NCI-H2227 (cell line): Measurements from ENCODE around the gene IPPK.
A peak's percentile ranks its signal among the peaks of the same experiment; 100 is the strongest.
"Not testable (repeated sequence)": the region's sequence is repeated elsewhere in the genome, so short reads cannot be mapped to it uniquely, and the experiment has no call there.

Experiments used
- DNase-seq: peaks from one replicate; lab custom pipeline; 2025; ENCODE audit not compliant: unreplicated experiment; lab: John Stamatoyannopoulos, UW

Gene IPPK

GRCh38 chr9:92639124-92639523 is 30.8 kb downstream of the IPPK start:
- DNase-seq = no peak

DNA sequence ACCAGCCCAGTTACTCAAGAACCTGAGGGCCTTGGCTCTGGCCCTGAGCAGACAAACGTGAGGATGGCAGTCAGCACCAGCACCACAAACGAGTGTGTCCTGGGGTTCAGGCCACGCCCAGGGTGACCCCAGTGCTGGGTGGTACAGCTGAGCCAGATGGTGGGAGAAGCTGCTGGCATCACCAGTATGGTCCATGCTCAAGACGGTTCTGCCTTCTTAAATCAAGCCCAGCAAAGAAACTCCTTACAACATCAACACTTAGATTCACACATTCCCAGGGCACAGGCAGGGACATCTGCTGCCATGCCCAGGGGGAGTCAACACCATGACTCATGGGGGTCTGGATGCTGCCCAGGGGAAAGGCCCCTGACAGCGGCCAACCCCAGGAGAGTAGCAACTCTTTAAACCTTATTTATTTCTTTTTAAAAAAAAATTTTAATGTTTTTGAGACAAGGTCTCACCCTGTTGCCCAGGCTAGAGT is 31.3 kb downstream of the IPPK start:
- no peak for DNase-seq

- no peak for DNase-seq
These were observed 31.9 kb downstream of the IPPK start for GRCh38 chr9:92637886-92638620.

DNA sequence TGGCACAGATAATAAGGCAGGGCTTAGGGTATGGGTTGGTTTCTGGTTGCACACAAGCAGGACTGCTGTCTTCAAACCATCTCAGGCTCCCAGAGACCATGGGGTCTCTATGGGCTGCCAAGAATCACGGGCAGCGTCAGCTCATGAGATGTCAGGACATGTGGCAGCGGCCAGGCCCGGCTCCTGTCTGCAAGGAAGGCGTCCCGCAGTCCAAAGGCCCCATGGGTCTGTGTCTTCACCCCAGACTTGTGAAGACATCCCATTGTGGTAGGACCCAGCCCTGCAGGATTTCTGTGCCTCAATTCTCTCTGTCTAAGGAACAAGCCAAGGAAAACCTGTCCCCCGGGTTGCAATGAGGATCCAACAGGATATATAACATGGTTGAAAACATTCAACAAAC is 32.6 kb downstream of the IPPK start:
- no peak for DNase-seq

DNA sequence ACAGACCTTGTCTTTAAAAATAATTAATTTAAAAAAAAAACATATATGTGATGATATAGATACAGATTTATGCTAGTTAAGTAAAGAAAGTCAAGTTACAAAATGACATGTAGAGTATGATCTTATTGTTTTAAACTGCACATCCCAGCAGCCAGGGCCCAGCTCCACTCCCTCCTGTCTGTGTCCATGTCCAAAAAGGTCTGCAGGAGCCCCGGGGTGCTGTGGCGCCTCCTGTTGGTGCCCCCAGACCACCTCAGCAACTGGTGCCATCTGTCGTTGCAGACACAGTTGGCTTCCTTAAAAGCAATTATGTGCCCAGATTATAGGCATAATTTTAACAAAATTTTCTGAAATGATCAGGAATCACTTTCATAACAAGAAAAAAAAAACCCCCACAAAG is 33.3 kb downstream of the IPPK start:
- DNase-seq = no peak

- no peak for DNase-seq
These were observed 34.2 kb downstream of the IPPK start for GRCh38 chr9:92635760-92636159.

DNA sequence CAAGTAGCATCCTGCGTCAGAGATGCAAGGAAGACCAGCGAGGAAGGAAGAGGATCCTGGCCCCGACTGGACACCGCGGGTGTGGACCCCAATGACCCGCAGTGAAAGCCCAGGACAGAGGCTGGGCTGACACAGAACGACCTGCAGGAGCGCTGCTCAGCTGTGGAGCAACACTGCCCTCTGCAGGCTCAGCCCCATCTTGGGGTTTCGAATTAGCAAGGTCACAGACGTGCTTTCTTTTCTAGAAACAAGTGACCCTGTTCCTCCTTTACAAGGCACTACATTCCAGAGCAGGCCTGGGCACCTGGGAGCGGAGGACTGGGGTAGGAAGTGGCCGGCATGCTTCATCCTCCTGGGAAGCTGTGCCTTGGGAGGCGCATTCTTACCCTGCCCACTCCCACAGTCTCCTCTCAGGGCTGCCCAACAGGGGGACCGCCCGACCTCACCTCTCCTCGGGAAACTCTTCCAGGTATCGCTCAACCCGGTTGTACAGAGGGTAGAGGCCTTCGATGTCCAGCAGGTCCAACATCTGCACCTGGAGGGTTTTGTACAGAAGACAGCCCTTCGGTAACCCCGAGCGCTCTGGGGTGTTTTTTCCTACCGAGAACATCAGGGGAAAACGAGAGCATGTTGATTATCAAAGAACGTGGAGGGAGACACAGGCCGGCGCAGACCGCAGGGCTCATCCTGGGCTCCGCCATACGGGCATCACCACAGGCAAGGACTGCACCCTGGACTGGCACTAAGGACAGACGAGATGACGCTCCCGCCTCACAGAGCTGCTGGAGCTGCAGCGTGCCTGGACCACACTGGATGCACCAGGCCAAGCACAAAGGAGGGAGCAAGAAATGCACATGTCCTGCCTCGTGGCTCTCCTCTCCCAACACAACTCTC is 35.0 kb downstream of the IPPK start:
- DNase-seq = peak; percentile 56

- DNase-seq = no peak
These were observed 36.2 kb downstream of the IPPK start for GRCh38 chr9:92633614-92634278.

DNA sequence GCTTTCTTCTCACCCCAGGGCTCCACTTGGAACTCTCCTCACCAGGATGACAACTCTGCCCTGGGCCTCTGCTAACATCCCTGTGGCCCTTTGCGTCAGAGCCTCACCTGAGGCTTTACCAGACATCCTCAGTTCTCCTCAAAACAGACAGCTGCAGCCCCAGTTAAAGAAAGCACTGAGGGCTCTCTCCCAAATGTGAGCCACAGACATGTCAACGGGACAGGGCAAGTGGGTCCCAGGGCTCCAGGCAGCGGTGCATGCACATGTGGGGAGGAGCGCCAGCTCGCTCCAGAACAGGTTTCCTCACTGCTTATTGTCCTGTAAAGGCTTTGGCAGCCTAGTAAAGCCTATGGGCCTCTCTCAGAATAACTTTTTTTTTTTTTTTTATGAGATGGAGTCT is 37.3 kb downstream of the IPPK start:
- DNase-seq = no peak

DNA sequence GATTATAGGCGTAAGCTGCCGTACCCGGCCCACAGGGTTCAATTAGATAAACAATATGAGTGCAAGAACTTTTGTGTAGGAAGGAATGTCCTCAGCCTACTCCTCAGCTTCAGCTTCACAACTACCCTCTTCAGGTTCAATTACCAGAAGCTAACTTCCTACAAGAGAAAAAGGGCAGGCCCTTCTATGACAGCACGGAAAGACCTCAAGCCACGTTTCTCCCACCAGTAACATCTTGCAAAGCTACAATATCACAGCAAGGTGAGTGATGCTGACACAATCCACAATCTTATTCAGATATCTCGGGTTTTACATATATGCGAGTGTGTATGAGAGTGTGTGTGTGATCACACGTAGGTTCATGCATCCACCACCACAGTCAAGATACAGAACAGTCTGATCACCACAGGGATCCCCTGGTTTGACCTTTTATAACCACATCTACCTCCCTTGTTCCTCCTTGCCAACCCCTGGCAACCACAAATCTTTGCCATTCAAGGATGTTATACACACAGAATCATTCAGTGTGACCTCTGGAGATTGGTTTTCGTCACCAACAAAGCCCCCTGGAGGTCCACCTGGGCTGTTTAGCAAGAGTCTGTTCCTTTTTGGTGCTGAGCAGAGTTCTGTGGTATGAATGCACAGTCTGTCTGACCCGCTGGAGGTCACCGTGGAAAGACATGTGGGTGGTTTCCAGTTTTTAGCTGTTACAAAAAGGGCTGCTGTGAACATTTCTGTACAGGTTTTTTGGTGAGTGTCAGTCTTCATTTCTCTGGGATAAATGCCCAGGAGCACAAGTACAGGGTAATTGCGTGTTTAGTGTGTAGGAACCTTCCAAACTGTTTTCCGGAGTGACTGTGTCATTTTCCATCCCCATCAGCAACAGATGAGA is 38.2 kb downstream of the IPPK start:
- DNase-seq = no peak

GRCh38 chr9:92627651-92628050 is 42.3 kb downstream of the IPPK start:
- no peak for DNase-seq

GRCh38 chr9:92626484-92626883 is 43.4 kb downstream of the IPPK start:
- no peak for DNase-seq

- not testable (repeated sequence) for DNase-seq
These were observed 46.0 kb downstream of the IPPK start for GRCh38 chr9:92623936-92624335.

DNA sequence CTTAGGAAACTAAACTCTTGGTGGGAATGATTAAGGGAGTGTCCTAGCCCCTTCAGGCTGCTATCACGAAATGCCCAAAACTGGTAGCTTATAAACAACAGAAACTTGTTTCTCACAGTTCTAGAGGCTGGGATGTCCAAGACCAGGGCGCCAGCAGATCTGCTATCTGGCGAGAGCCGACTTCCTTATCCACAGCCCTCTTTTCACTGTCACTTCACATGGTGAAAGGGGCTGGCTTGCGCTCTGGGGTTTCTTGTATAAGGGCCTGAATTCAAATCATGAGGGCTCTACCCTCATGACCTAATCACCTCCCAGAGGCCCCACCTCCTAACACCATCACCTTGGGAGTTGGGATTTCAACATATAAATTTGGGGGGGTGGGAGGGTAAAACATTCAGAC is 49.1 kb downstream of the IPPK start:
- no peak for DNase-seq

GRCh38 chr9:92619601-92620300 is 50.2 kb downstream of the IPPK start:
- no peak for DNase-seq

- DNase-seq = no peak
These were observed 51.2 kb downstream of the IPPK start for GRCh38 chr9:92618633-92619225.

DNA sequence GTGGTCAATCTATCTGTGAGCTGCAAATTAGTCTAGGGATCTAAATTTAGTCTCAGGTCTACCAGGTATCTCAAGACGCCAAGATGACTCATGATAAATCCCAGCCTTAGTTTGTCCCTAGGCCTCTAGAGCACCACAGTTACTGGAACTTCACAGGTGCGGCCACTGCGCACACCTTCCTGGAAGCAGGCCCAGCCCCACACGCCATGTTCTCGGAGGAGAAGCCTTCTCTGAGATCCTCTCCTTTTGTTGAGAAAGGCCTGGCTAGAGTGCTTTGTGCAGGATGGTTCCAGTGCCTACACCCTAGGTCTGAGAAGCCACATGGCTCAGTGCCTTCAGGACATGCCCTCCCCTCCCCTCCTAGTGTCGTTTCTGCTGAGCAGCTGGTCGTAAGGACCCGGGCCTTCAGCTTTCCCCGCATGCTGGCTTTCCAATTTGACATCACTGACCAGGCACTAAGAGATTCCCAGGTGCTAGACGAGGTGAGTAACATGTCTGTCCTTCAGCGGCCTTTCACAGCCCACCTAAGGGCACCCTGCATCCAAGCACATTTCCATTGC is 51.9 kb downstream of the IPPK start:
- no peak for DNase-seq

DNA sequence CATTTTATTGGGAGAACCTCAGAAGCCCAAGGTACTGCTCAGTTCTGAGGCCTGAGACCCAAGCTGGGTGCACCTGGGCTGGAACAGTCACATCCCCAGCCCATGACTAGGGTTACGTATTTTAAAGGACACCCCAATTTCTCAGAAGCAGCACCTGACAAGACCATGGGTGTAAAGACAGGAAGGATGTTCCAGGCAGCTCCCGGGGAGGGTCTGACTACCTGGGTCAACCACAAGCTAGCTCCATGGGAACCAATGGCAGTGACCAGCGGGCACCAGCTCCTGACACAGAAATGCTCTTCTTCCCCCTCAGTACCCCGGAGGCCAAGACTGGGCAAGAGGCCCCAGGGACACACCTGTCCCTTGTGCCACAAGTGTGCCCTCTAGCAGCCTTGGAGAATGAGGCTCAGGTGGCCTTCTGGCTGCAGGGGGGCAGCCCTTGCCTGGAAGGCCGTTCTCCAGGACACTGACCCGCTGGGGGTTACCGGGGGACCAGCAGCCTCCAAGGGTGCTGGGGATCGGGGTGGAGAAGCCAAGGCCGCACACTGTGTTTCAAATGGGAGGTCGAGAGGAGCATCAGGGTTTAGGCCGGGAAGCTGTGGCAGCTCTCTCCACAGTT is 52.6 kb downstream of the IPPK start:
- DNase-seq = no peak

DNA sequence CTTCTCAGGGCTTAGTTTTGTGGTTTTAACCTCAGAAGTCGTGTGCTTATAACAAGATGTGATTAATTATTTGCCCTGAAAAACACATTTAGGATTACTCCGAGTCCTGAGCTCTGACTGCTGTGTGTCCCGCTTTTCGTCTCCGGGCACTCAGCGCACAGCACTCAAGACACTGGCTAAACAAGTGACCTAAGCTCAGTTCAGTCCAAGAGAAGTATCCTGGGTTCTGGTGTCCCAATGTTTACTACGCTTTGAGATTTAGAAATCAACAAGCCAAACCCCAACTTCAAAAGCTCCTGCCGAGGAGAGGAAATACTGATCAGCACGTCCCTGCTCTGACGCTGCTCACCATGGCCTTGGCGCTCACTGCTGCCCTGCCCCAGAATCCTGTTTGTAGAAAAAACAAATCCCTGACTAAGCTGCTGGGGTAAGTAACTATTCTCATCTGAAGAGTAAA is 53.2 kb downstream of the IPPK start:
- DNase-seq = no peak
